ENCODE data around the gene ATAD3B.
"Not testable (repeated sequence)": the region's sequence is repeated elsewhere in the genome, so short reads cannot be mapped to it uniquely, and the experiment has no call there.

DNA sequence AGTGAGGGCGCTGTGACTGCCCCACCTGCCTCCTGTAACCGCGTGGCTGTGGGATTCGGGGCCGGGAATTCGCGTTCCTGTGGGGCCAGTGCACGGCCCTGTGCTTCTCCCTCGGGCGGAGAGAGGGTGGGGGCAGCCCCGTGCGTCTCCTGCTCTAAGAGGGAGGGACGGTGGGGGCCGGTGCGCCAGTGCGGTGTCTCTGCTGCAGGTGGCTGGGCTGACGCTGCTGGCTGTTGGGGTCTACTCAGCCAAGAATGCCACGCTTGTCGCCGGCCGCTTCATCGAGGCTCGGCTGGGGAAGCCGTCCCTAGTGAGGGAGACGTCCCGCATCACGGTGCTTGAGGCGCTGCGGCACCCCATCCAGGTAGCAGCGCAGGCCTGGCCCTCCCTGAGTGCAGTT, 51.0 kb downstream of the ATAD3B start:
- TF ChIP-seq, protein P1, sequence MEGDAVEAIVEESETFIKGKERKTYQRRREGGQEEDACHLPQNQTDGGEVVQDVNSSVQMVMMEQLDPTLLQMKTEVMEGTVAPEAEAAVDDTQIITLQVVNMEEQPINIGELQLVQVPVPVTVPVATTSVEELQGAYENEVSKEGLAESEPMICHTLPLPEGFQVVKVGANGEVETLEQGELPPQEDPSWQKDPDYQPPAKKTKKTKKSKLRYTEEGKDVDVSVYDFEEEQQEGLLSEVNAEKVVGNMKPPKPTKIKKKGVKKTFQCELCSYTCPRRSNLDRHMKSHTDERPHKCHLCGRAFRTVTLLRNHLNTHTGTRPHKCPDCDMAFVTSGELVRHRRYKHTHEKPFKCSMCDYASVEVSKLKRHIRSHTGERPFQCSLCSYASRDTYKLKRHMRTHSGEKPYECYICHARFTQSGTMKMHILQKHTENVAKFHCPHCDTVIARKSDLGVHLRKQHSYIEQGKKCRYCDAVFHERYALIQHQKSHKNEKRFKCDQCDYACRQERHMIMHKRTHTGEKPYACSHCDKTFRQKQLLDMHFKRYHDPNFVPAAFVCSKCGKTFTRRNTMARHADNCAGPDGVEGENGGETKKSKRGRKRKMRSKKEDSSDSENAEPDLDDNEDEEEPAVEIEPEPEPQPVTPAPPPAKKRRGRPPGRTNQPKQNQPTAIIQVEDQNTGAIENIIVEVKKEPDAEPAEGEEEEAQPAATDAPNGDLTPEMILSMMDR (IDR thresholded peaks at IDR 0.05): not testable (repeated sequence)
- TF ChIP-seq POLR2A (IDR thresholded peaks at IDR 0.05): not testable (repeated sequence)

Measured in right lobe of liver (tissue), 4 donors.